HEK293T (cell line): ENCODE data around the gene NPAS3.

Experiments
- CTCF ChIA-PET: fragments of 350-600 bp; formaldehyde crosslinking; extraction: SDS; loops from one replicate; lab custom pipeline; 2021; ENCODE audit warnings: antibody characterized with exemption, inconsistent platforms; lab: Yijun Ruan, JAX
- POLR2A ChIA-PET: fragments of 350-600 bp; formaldehyde crosslinking; extraction: SDS; loops from one replicate; lab custom pipeline; 2020; ENCODE audit warnings: antibody characterized with exemption, inconsistent platforms; lab: Yijun Ruan, JAX
- DNase-seq: peaks from one replicate; pipeline ENCODE4 v3.0.0; 2012; ENCODE audit warnings: mixed read lengths; ENCODE audit errors: extremely low spot score
- ARNT ChIP-seq: fragments of 450-650 bp; IDR thresholded peaks from 2 replicates; pipeline ENCODE4 v1.6.1; 2017; ENCODE audit warnings: mild to moderate bottlenecking
- BHLHE40 ChIP-seq: fragments of 450-650 bp; IDR thresholded peaks from 2 replicates; pipeline ENCODE4 v1.6.1; 2016; ENCODE audit warnings: mild to moderate bottlenecking, moderate library complexity, borderline replicate concordance
- CTBP1 ChIP-seq: fragments of 450-650 bp; IDR thresholded peaks from 2 replicates; pipeline ENCODE4 v1.6.1; 2016; ENCODE audit warnings: borderline replicate concordance
- ELF4 ChIP-seq: fragments of 450-650 bp; IDR thresholded peaks from 2 replicates; pipeline ENCODE4 v1.6.1; 2017; ENCODE audit warnings: antibody characterized with exemption
- FOXA1 ChIP-seq: fragments of 450-650 bp; IDR thresholded peaks from 2 replicates; pipeline ENCODE4 v1.6.1; 2016; ENCODE audit warnings: mild to moderate bottlenecking
- FOXK2 ChIP-seq: fragments of 450-650 bp; IDR thresholded peaks from 2 replicates; pipeline ENCODE4 v1.6.1; 2016; ENCODE audit warnings: mild to moderate bottlenecking
- FOXM1 ChIP-seq: fragments of 450-650 bp; IDR thresholded peaks from 2 replicates; pipeline ENCODE4 v1.6.1; 2017; ENCODE audit warnings: mild to moderate bottlenecking, borderline replicate concordance
- HDGF ChIP-seq: fragments of 450-650 bp; IDR thresholded peaks from 2 replicates; pipeline ENCODE4 v1.6.1; 2017; ENCODE audit warnings: antibody characterized with exemption, borderline replicate concordance
- L3MBTL2 ChIP-seq: fragments of 450-650 bp; conservative IDR thresholded peaks from 2 replicates; pipeline ENCODE4 v1.6.1; 2016; ENCODE audit warnings: mild to moderate bottlenecking
- LEF1 ChIP-seq: fragments of 450-650 bp; IDR thresholded peaks from 2 replicates; pipeline ENCODE4 v1.6.1; 2017; ENCODE audit warnings: mild to moderate bottlenecking, borderline replicate concordance
- NFRKB ChIP-seq: fragments of 450-650 bp; IDR thresholded peaks from 2 replicates; pipeline ENCODE4 v1.6.1; 2016; ENCODE audit warnings: mild to moderate bottlenecking, moderate library complexity
- SP1 ChIP-seq: fragments of 450-650 bp; IDR thresholded peaks from 2 replicates; pipeline ENCODE4 v1.6.1; 2017
- SUZ12 ChIP-seq: fragments of 450-650 bp; IDR thresholded peaks from 2 replicates; pipeline ENCODE4 v1.6.1; 2016; ENCODE audit warnings: mild to moderate bottlenecking
- TARDBP ChIP-seq: fragments of 450-650 bp; IDR thresholded peaks from 2 replicates; pipeline ENCODE4 v1.6.1; 2016
- ZNF384 ChIP-seq: fragments of 450-650 bp; IDR thresholded peaks from 2 replicates; pipeline ENCODE4 v1.6.1; 2016
- TF ChIP-seq, protein P1 (sequence below): fragments of 450-650 bp; IDR thresholded peaks from 2 replicates; pipeline ENCODE4 v1.6.1; 2016

NPAS3 gene

DNA sequence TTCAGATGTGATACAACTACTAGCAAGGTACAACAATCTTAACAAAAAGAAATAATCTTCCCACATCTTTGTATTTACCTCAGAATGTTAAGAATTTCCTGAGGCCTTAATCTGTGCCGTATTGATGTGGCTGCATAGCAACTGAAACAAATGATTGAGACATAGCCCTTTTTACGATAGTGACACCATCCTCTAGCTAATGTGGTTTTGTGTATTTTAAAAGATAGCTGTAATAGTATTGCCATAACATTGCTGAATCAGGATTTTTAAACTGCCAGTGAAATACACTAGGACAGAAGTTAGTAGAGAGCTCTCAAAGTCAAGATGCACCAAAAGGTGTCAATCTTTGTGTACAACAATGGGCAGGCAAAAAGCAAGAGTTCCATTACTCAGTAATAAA lies 11.9 kb downstream of the NPAS3 start:
- no peak for DNase-seq
- TF ChIP-seq TARDBP (no peak), HDGF (no peak), ELF4 (no peak), L3MBTL2 (no peak), FOXA1 (no peak), BHLHE40 (no peak), SUZ12 (no peak)
- TF ChIP-seq, protein P1, sequence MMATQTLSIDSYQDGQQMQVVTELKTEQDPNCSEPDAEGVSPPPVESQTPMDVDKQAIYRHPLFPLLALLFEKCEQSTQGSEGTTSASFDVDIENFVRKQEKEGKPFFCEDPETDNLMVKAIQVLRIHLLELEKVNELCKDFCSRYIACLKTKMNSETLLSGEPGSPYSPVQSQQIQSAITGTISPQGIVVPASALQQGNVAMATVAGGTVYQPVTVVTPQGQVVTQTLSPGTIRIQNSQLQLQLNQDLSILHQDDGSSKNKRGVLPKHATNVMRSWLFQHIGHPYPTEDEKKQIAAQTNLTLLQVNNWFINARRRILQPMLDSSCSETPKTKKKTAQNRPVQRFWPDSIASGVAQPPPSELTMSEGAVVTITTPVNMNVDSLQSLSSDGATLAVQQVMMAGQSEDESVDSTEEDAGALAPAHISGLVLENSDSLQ = 0 out of 2 replicates have a peak, but pooled peaks have one; percentile 8
- CTCF ChIA-PET = interaction anchor here (0.5 kb wide), 1 partner anchor 1148 kb away, joined by 3 read pairs; no protein-coding TSS in a partner anchor
- POLR2A ChIA-PET = no interaction called here

GRCh38 chr14:32967421-32967820 lies 28.7 kb downstream of the NPAS3 start:
- POLR2A ChIA-PET = no interaction called here
- TF ChIP-seq LEF1 (no peak), SP1 (no peak), NFRKB (no peak), HDGF (no peak), ARNT (no peak), SUZ12 (no peak)
- CTCF ChIA-PET = no interaction called here
- no peak for DNase-seq

- TF ChIP-seq FOXM1 = no peak
- no peak for TF ChIP-seq LEF1
- no peak for TF ChIP-seq ARNT
- no peak for TF ChIP-seq FOXK2
- no peak for TF ChIP-seq ZNF384
- no peak for TF ChIP-seq SP1
- TF ChIP-seq HDGF = no peak
- no peak for TF ChIP-seq SUZ12
- DNase-seq = no peak
- ChIA-PET POLR2A (no interaction called here), CTCF (no interaction called here)
Observed at GRCh38 chr14:32968972-32969544, 30.4 kb downstream of the NPAS3 start.

DNA sequence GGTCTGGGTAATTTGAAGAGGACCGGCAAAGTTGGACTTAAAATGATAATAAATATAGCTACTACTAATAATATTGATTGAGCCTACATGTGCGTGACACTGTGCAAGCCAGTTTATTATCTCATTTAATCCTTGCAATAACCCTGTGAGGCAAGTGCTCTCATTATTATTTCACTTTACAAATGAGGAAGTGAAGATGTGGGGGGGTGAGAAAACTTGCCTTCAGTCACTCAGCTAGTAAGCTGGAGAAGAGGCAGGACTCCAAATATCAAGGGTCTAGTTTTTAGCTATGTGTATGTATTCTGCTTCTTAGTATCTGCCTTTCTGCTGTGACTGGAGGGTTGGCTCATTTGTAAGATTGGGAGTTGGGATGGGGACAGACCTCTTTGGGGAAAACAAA lies 39.2 kb downstream of the NPAS3 start:
- ChIA-PET CTCF (no interaction called here), POLR2A (no interaction called here)
- no peak for DNase-seq
- TF ChIP-seq SUZ12 = no peak
- no peak for TF ChIP-seq ARNT
- TF ChIP-seq NFRKB = no peak
- no peak for TF ChIP-seq ZNF384
- TF ChIP-seq TARDBP = no peak
- TF ChIP-seq BHLHE40 = no peak
- TF ChIP-seq SP1 = no peak
- no peak for TF ChIP-seq L3MBTL2
- no peak for TF ChIP-seq FOXK2
- no peak for TF ChIP-seq FOXM1
- no peak for TF ChIP-seq FOXA1
- no peak for TF ChIP-seq CTBP1
- no peak for TF ChIP-seq ELF4
- no peak for TF ChIP-seq LEF1
- TF ChIP-seq HDGF = no peak
- TF ChIP-seq, protein P1 = no peak

GRCh38 chr14:32978691-32979255 lies 40.1 kb downstream of the NPAS3 start:
- ChIA-PET POLR2A (no interaction called here), CTCF (no interaction called here)
- no peak for DNase-seq
- TF ChIP-seq CTBP1 = no peak
- no peak for TF ChIP-seq HDGF
- TF ChIP-seq LEF1 = no peak
- TF ChIP-seq, protein P1 = no peak
- no peak for TF ChIP-seq SP1
- no peak for TF ChIP-seq L3MBTL2
- TF ChIP-seq SUZ12 = no peak
- no peak for TF ChIP-seq TARDBP
- no peak for TF ChIP-seq ARNT
- no peak for TF ChIP-seq FOXK2

- POLR2A ChIA-PET = no interaction called here
- no peak for DNase-seq
- CTCF ChIA-PET = no interaction called here
Observed at GRCh38 chr14:32980178-32980901, 41.7 kb downstream of the NPAS3 start.

More at GRCh38 chr14:32980178-32980901, 41.7 kb downstream of the NPAS3 start:
- TF ChIP-seq FOXM1 = no peak
- TF ChIP-seq CTBP1 = no peak
- TF ChIP-seq BHLHE40 = no peak
- no peak for TF ChIP-seq ELF4
- no peak for TF ChIP-seq FOXK2
- TF ChIP-seq L3MBTL2 = no peak
- no peak for TF ChIP-seq ZNF384
- no peak for TF ChIP-seq TARDBP
- no peak for TF ChIP-seq SUZ12
- no peak for TF ChIP-seq SP1
